Kidney epithelial cell (primary cell): ENCODE measurements around the gene CCNO. TPM values are rescaled to one million over a fixed set of nuclear protein-coding genes. Genes with fewer than 3 reads are reported as not detected.

ENCODE experiments used
- DNase-seq: peaks from one replicate; pipeline ENCODE4 v3.0.0-alpha.2; 2010; ENCODE audit warnings: low read depth
- H3K27me3 ChIP-seq: 2 replicates; pipeline ENCODE4 v1.6.0; 2011; ENCODE audit warnings: low read length; ENCODE audit not compliant: control insufficient read depth, insufficient read depth
- H3K36me3 ChIP-seq: 2 replicates; pipeline ENCODE4 v1.5.1; 2011; ENCODE audit warnings: low read length; ENCODE audit not compliant: control insufficient read depth, insufficient read depth
- H3K4me3 ChIP-seq: 2 replicates; pipeline ENCODE4 v1.5.1; 2011; ENCODE audit warnings: low read depth, mild to moderate bottlenecking, control low read depth, low read length
- total RNA-seq: library from RNA; depleted of rRNA; stranded (reverse); fragments of >200 nt; gene quantifications from 2 replicates; pipeline ENCODE4 v1.2.3, GENCODE V29; 2015
- TF ChIP-seq, protein P1 (sequence below): IDR thresholded peaks from 2 replicates; pipeline ENCODE4 v1.5.1; 2011; ENCODE audit warnings: mild to moderate bottlenecking, moderate library complexity, low read length, control low read depth, inconsistent platforms; ENCODE audit not compliant: insufficient read depth, poor library complexity, severe bottlenecking

The CCNO gene
- total RNA-seq, 1 donor from 2014 or later = 1.3 TPM

- Histone ChIP-seq H3K4me3 (no peak overlapping the region), H3K36me3 (no peaks in the 10 kb centered on the region), H3K27me3 (peaks cover 4% of the 10 kb centered on the region)
- TF ChIP-seq, protein P1, sequence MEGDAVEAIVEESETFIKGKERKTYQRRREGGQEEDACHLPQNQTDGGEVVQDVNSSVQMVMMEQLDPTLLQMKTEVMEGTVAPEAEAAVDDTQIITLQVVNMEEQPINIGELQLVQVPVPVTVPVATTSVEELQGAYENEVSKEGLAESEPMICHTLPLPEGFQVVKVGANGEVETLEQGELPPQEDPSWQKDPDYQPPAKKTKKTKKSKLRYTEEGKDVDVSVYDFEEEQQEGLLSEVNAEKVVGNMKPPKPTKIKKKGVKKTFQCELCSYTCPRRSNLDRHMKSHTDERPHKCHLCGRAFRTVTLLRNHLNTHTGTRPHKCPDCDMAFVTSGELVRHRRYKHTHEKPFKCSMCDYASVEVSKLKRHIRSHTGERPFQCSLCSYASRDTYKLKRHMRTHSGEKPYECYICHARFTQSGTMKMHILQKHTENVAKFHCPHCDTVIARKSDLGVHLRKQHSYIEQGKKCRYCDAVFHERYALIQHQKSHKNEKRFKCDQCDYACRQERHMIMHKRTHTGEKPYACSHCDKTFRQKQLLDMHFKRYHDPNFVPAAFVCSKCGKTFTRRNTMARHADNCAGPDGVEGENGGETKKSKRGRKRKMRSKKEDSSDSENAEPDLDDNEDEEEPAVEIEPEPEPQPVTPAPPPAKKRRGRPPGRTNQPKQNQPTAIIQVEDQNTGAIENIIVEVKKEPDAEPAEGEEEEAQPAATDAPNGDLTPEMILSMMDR = no peak
- DNase-seq = no peak
These were observed 44.5 kb downstream of the CCNO start for GRCh38 chr5:55188656-55189540.

GRCh38 chr5:55187370-55187769, 46.0 kb downstream of the CCNO start:
- peaks cover 4% of the 10 kb centered on the region for H3K27me3 ChIP-seq
- TF ChIP-seq, protein P1 = peak; percentile 36
- DNase-seq = no peak

More at GRCh38 chr5:55187370-55187769, 46.0 kb downstream of the CCNO start:
- Histone ChIP-seq H3K36me3 (no peaks in the 10 kb centered on the region), H3K4me3 (no peak overlapping the region)

Other genes with a start within 250 kb of the CCNO start
- gene ESM1, start 248.0 kb downstream of the CCNO start, total RNA-seq = 3.8 and 7.2 TPM in 2 replicates
- gene GZMK, start 209.4 kb downstream of the CCNO start, total RNA-seq = not detected in 2 replicates
- not detected in 2 replicates for gene GZMA, start 131.0 kb downstream of the CCNO start, total RNA-seq
- 42.5 and 59.0 TPM in 2 replicates for gene GPX8, start 73.4 kb downstream of the CCNO start, total RNA-seq
- 0.27 TPM in 1 of 2 replicates, not detected in the other for gene CDC20B, start 60.4 kb downstream of the CCNO start, total RNA-seq
- gene MCIDAS, start 6.3 kb downstream of the CCNO start, total RNA-seq = not detected in 2 replicates
- 17.0 and 21.6 TPM in 2 replicates for gene DHX29, start 74.1 kb upstream of the CCNO start, total RNA-seq
- 35.7 and 62.4 TPM in 2 replicates for gene MTREX, start 74.4 kb upstream of the CCNO start, total RNA-seq